Spleen (tissue), 7 donors: ENCODE results near the gene SLC17A5.

Experiments used
- POLR2A ChIP-seq, 3 donors: fragments of 450-650 bp; IDR thresholded peaks; one replicate each; pipeline ENCODE4 v1.5.1; 2017; ENCODE audit warnings: antibody characterized with exemption in 3 of 3, mild to moderate bottlenecking in 1 of 3
- TF ChIP-seq, protein P1 (sequence below), 11 experiments: fragments of 200-600 bp in 7 of 11; fragments of 450-650 bp in 4 of 11; sonication (generic) in 4 of 11; IDR thresholded peaks in 8 of 11; conservative IDR thresholded peaks in 3 of 11; 1 replicate in 7 of 11; 2 replicates in 4 of 11; pipeline versions ENCODE4 v1.4.0 to v1.8.0; 2016 to 2021; ENCODE audit warnings: antibody characterized with exemption in 11 of 11, inconsistent platforms in 4 of 11, mild to moderate bottlenecking in 1 of 11
- donor health status: DM: no; HTN: no; CAD: no; lungs with moderate emphysema.
- donor health status: DM: no; HTN: no; CAD: no.
- donor health status: DM: no; HTN: no; CAD: no.

DNA sequence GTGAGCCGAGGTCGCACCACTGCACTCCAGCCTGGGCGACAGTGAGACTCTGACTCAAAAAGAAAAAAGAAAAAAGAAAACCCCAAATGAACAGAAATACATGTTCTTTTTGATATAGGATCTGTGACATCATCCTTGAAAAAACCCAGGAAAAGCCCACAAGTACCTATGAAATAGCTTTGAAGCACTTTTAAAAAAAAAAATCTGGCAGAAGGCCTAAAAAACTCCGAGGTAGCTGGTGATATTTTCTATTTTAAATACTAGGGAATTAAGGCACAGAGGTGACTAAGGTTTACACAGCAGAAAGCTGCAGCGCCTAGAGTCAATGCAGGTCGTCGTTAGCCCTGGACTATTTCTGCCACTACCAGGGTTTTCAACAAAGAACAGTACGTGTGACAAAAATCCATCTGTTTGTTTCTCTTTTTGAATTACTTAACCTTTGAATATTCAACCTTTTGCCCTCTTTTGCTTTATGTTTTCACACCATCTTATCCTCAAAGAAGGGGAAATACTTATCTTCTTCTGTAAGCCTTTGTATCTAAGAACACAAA is 93.5 kb downstream of the SLC17A5 start:
- TF ChIP-seq POLR2A (IDR thresholded peaks at IDR 0.05) = no peak
- TF ChIP-seq, protein P1, sequence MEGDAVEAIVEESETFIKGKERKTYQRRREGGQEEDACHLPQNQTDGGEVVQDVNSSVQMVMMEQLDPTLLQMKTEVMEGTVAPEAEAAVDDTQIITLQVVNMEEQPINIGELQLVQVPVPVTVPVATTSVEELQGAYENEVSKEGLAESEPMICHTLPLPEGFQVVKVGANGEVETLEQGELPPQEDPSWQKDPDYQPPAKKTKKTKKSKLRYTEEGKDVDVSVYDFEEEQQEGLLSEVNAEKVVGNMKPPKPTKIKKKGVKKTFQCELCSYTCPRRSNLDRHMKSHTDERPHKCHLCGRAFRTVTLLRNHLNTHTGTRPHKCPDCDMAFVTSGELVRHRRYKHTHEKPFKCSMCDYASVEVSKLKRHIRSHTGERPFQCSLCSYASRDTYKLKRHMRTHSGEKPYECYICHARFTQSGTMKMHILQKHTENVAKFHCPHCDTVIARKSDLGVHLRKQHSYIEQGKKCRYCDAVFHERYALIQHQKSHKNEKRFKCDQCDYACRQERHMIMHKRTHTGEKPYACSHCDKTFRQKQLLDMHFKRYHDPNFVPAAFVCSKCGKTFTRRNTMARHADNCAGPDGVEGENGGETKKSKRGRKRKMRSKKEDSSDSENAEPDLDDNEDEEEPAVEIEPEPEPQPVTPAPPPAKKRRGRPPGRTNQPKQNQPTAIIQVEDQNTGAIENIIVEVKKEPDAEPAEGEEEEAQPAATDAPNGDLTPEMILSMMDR (IDR thresholded peaks at IDR 0.05 in 8 of 11, conservative IDR thresholded peaks at IDR 0.05 in 3 of 11) = no peak
